SK-N-SH (cell line): ENCODE results near the gene ZBED3. TPM values are rescaled to one million over a fixed set of nuclear protein-coding genes. Genes with fewer than 3 reads are reported as not detected.
A peak's percentile ranks its signal among the peaks of the same experiment; 100 is the strongest.

ENCODE experiments used
- CTCF ChIA-PET: fragments of 300-600, 350-600 bp; formaldehyde crosslinking; extraction: SDS; loops from one replicate; lab custom pipeline; 2021; lab: Yijun Ruan, JAX
- POLR2A ChIA-PET: fragments of 350-600 bp; sonication (Branson Sonifier 250); formaldehyde crosslinking; extraction: SDS; loops from one replicate; lab custom pipeline; 2020; ENCODE audit warnings: antibody characterized with exemption, inconsistent platforms; lab: Yijun Ruan, JAX
- DNase-seq: peaks from one replicate; pipeline ENCODE4 v3.0.0; 2012
- H2AFZ ChIP-seq: fragments of 200-600 bp; sonication (generic); 2 replicates; pipeline ENCODE4 v1.8.1; 2016; ENCODE audit warnings: antibody characterized with exemption, mild to moderate bottlenecking, low read depth
- H3F3A ChIP-seq: fragments of 200-600 bp; sonication (generic); replicated peaks from 2 replicates; pipeline ENCODE3; 2016; ENCODE audit warnings: antibody characterized with exemption, mild to moderate bottlenecking; ENCODE audit not compliant: insufficient read depth
- H3K27ac ChIP-seq, 2 experiments: fragments of 200-500 bp in 1 of 2; fragments of 200-600 bp in 1 of 2; sonication (Bioruptor generic) in 1 of 2; sonication (generic), shearing (Covaris generic) in 1 of 2; 2 replicates each; pipeline versions ENCODE4 v1.5.1 to v1.6.1; 2014 to 2016; ENCODE audit warnings: low read depth in 2 of 2, inconsistent platforms in 1 of 2, low read length in 1 of 2, mild to moderate bottlenecking in 1 of 2, mixed read lengths in 1 of 2
- H3K27me3 ChIP-seq: fragments of 200-600 bp; sonication (generic), shearing (Covaris generic); 2 replicates; pipeline ENCODE4 v1.6.1; 2016; ENCODE audit warnings: mixed run types; ENCODE audit not compliant: insufficient read depth
- H3K36me3 ChIP-seq, 2 experiments: fragments of 200-500 bp in 1 of 2; fragments of 200-600 bp in 1 of 2; sonication (Bioruptor generic) in 1 of 2; sonication (generic) in 1 of 2; replicated peaks in 1 of 2; 2 replicates each; pipeline versions ENCODE3 to v1.5.1; 2014 to 2016; ENCODE audit warnings: low read length in 1 of 2, mild to moderate bottlenecking in 1 of 2; ENCODE audit not compliant: insufficient read depth in 2 of 2, control insufficient read depth in 1 of 2
- H3K4me1 ChIP-seq, 2 experiments: fragments of 200-500 bp in 1 of 2; fragments of 200-600 bp in 1 of 2; sonication (Bioruptor generic) in 1 of 2; sonication (generic), shearing (Covaris generic) in 1 of 2; 2 replicates each; pipeline versions ENCODE4 v1.5.1 to v1.6.1; 2014 to 2016; ENCODE audit warnings: low read depth in 1 of 2, low read length in 1 of 2, mixed run types in 1 of 2; ENCODE audit not compliant: insufficient read depth in 2 of 2, control insufficient read depth in 1 of 2
- H3K4me2 ChIP-seq: fragments of 200-600 bp; sonication (generic), shearing (Covaris generic); 2 replicates; pipeline ENCODE4 v1.6.1; 2017; ENCODE audit warnings: mixed run types
- H3K4me3 ChIP-seq, 2 experiments: fragments of 200-500 bp in 1 of 2; fragments of 200-600 bp in 1 of 2; sonication (Bioruptor generic) in 1 of 2; sonication (generic), shearing (Covaris generic) in 1 of 2; 2 replicates each; pipeline versions ENCODE4 v1.5.1 to v1.8.1; 2014 to 2016; ENCODE audit warnings: low read depth in 2 of 2, inconsistent platforms in 1 of 2, low read length in 1 of 2, mild to moderate bottlenecking in 1 of 2, mixed read lengths in 1 of 2, moderate library complexity in 1 of 2
- H3K79me2 ChIP-seq: fragments of 200-600 bp; sonication (generic); 2 replicates; pipeline ENCODE4 v1.8.1; 2017; ENCODE audit warnings: mild to moderate bottlenecking; ENCODE audit not compliant: insufficient read depth
- H3K9ac ChIP-seq: fragments of 200-600 bp; sonication (generic); 2 replicates; pipeline ENCODE4 v1.6.1; 2017; ENCODE audit warnings: mixed run types
- H3K9me2 ChIP-seq: fragments of 200-600 bp; sonication (generic); 2 replicates; pipeline ENCODE4 v1.6.1; 2017; ENCODE audit warnings: mixed run types
- H3K9me3 ChIP-seq: fragments of 200-600 bp; sonication (generic); 2 replicates; pipeline ENCODE4 v1.6.1; 2017; ENCODE audit warnings: mixed run types, mild to moderate bottlenecking, moderate library complexity
- H4K20me1 ChIP-seq: fragments of 200-600 bp; sonication (generic); 2 replicates; pipeline ENCODE4 v1.6.1; 2017; ENCODE audit warnings: mild to moderate bottlenecking, mixed run types; ENCODE audit not compliant: insufficient read depth
- CHD2 ChIP-seq: fragments of 150-350 bp; IDR thresholded peaks from 2 replicates; pipeline ENCODE4 v1.6.1; 2018; ENCODE audit warnings: low read length; ENCODE audit not compliant: partially characterized antibody
- FOSL2 ChIP-seq: IDR thresholded peaks from 2 replicates; pipeline ENCODE4 v1.4.0; 2012; ENCODE audit warnings: low read depth, mild to moderate bottlenecking, moderate library complexity, borderline replicate concordance
- FOXJ3 ChIP-seq: sonication (generic); formaldehyde crosslinking; IDR thresholded peaks from 2 replicates; pipeline ENCODE4 v1.5.1; 2020; ENCODE audit warnings: mild to moderate bottlenecking, missing genetic modification reagents
- POLR2AphosphoS5 ChIP-seq: IDR thresholded peaks from 2 replicates; pipeline ENCODE4 v1.6.1; 2012; ENCODE audit warnings: low read depth, low read length
- RAD21 ChIP-seq: IDR thresholded peaks from 2 replicates; pipeline ENCODE4 v1.6.1; 2012; ENCODE audit warnings: mild to moderate bottlenecking, low read length
- RCOR1 ChIP-seq: fragments of 150-350 bp; IDR thresholded peaks from 2 replicates; pipeline ENCODE4 v1.6.1; 2017; ENCODE audit warnings: antibody characterized with exemption, low read length
- RFX5 ChIP-seq: IDR thresholded peaks from 2 replicates; pipeline ENCODE4 v1.6.1; 2012; ENCODE audit warnings: mild to moderate bottlenecking, improper control_type of control experiment, low read length
- RXRA ChIP-seq: IDR thresholded peaks from 2 replicates; pipeline ENCODE4 v1.4.0; 2012; ENCODE audit warnings: low read depth, mild to moderate bottlenecking, borderline replicate concordance
- TAF1 ChIP-seq: IDR thresholded peaks from 2 replicates; pipeline ENCODE4 v1.6.1; 2012; ENCODE audit warnings: low read depth, mild to moderate bottlenecking, low read length, moderate library complexity, borderline replicate concordance
- TCF12 ChIP-seq: IDR thresholded peaks from 2 replicates; pipeline ENCODE4 v1.4.0; 2012
- YY1 ChIP-seq: IDR thresholded peaks from 2 replicates; pipeline ENCODE4 v1.4.0; 2012; ENCODE audit warnings: low read depth, mild to moderate bottlenecking
- WGBS: methylation state at CpG from one replicate; pipeline ENCODE4 v1.1.6; 2017; ENCODE audit warnings: low lambda C conversion rate; 5-methylcytosine and 5-hydroxymethylcytosine counted together
- polyA plus RNA-seq, 3 experiments: library from polyadenylated mRNA; depleted of rRNA; stranded (reverse); fragments of >200 nt; gene quantifications; 2 replicates each; pipeline ENCODE4 v1.2.3, GENCODE V29; 2012
- TF ChIP-seq, protein P1 (sequence below): fragments of 200-600 bp; sonication (generic); IDR thresholded peaks from 2 replicates; pipeline ENCODE4 v1.6.1; 2017; ENCODE audit warnings: antibody characterized with exemption, mild to moderate bottlenecking, moderate library complexity
- TF ChIP-seq, protein P2 (sequence below): fragments of 150-350 bp; IDR thresholded peaks from 2 replicates; pipeline ENCODE4 v1.6.1; 2017; ENCODE audit warnings: antibody characterized with exemption, low read length, low read depth, borderline replicate concordance
- TF ChIP-seq, protein P3 (sequence below): IDR thresholded peaks from 2 replicates; pipeline ENCODE4 v1.4.0; 2012; ENCODE audit warnings: low read depth
- TF ChIP-seq, protein P4 (sequence below): IDR thresholded peaks from 2 replicates; pipeline ENCODE4 v1.4.0; 2012; ENCODE audit warnings: low read depth, borderline replicate concordance

Gene ZBED3, protein sequence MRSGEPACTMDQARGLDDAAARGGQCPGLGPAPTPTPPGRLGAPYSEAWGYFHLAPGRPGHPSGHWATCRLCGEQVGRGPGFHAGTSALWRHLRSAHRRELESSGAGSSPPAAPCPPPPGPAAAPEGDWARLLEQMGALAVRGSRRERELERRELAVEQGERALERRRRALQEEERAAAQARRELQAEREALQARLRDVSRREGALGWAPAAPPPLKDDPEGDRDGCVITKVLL
- 5.8 TPM in 2 replicates for polyA plus RNA-seq (2012; rRNA removed)
- 4.8 and 5.1 TPM in 2 replicates for polyA plus RNA-seq (2012; cell fraction: cytosol; rRNA removed)
- 4.3 and 5.1 TPM in 2 replicates for polyA plus RNA-seq (2012; cell fraction: nucleus; rRNA removed)

DNA sequence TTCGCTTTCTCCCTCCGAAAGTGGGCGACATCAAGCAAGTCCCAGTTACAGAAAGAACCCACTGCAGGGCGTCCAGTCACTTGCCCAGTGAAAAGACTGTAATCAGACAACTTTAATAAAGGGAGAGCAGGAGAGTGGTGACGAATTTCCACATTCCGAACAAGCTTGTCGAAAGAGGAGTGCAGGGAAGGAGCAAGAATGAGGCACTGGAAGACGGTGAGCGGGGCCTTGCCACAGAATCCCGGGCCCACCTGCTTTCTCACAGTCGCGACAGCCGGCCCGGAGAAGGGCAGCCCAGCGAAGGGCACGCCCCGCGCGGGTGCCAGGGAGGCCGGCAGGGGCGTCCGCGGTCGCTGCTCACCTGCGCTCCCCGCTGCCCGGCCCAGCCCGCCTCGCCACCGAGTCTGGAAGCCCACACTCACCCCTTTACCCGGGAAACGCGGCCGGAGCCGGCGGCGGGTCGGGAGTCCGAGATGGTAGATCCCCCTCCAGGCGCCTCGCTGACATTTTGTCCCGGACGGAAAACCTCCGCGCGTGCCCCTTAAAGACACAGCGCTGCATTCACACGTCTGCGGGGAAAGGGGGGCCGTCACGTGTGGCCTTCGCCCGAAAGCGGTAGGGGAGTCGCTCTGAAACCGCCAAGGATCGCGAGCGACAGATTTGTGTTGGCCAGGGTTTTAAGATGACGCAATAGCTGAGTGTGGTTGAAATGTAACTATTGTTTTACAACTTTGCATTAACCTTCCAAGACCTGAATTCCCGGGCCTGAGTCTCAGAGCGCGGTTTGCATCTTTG, at the start of gene ZBED3:
ZBED3 (minus strand) TSS at position 597 of the 795 bp plus-strand sequence. CDS start 9,407 bp downstream, outside the sequence.
- 1% methylated on average over 35 of the region's 63 CpGs for WGBS
- H3K4me1 ChIP-seq = peaks cover 0 to 10% of the 10 kb centered on the region in 2 experiments; a peak in 2 of 4 replicates
- ChIA-PET POLR2A (interaction anchor here (0.9 to 2.9 kb wide), 3 partner anchors 9 to 405 kb away, joined by 5 to 20 read pairs (median 8); partner anchors contain the start of genes AGGF1 and WDR41), CTCF (interaction anchor here (0.9 to 3.1 kb wide), 7 partner anchors 9 to 430 kb away, joined by 3 to 46 read pairs (median 4); no protein-coding TSS in a partner anchor)
- H3K9ac ChIP-seq = peak within 1 kb of the TSS; percentile 71
- no peaks in the 10 kb centered on the region for H3K9me2 ChIP-seq
- no peaks in the 10 kb centered on the region for H3K79me2 ChIP-seq
- H3K36me3 ChIP-seq = peaks cover 4 to 6% of the 10 kb centered on the region in 2 experiments
- no peaks in the 10 kb centered on the region for H4K20me1 ChIP-seq
- DNase-seq = peak; percentile 86
- H3K4me2 ChIP-seq = peak within 1 kb of the TSS; percentile 83
- H3K4me3 ChIP-seq = peak within 1 kb of the TSS; percentile 66 to 69
- peak within 1 kb of the TSS; percentile 68 to 94 for H3K27ac ChIP-seq
- no peaks in the 10 kb centered on the region for H3K27me3 ChIP-seq
- peaks cover 7% of the 10 kb centered on the region for H3F3A ChIP-seq
- H2AFZ ChIP-seq = peak within 1 kb of the TSS; percentile 86
- TF ChIP-seq FOSL2 (0 out of 2 replicates have a peak, but pooled peaks have one; percentile 2), TAF1 (peak; percentile 43; the same call in 1 of the 2 replicates), RCOR1 (no peak; the same call in 1 of the 2 replicates), RXRA (no peak), FOXJ3 (CRISPR knock-in tag) (0 out of 2 replicates have a peak, but pooled peaks have one; percentile 35), RFX5 (0 out of 2 replicates have a peak, but pooled peaks have one; percentile 34), POLR2AphosphoS5 (peak; percentile 34), CHD2 (peak; percentile 5), TCF12 (no peak), YY1 (0 out of 2 replicates have a peak, but pooled peaks have one; percentile 62), RAD21 (peak; percentile 31; the same call in 1 of the 2 replicates)
- TF ChIP-seq, protein P1, sequence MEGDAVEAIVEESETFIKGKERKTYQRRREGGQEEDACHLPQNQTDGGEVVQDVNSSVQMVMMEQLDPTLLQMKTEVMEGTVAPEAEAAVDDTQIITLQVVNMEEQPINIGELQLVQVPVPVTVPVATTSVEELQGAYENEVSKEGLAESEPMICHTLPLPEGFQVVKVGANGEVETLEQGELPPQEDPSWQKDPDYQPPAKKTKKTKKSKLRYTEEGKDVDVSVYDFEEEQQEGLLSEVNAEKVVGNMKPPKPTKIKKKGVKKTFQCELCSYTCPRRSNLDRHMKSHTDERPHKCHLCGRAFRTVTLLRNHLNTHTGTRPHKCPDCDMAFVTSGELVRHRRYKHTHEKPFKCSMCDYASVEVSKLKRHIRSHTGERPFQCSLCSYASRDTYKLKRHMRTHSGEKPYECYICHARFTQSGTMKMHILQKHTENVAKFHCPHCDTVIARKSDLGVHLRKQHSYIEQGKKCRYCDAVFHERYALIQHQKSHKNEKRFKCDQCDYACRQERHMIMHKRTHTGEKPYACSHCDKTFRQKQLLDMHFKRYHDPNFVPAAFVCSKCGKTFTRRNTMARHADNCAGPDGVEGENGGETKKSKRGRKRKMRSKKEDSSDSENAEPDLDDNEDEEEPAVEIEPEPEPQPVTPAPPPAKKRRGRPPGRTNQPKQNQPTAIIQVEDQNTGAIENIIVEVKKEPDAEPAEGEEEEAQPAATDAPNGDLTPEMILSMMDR = peak; percentile 26
- TF ChIP-seq, protein P2, sequence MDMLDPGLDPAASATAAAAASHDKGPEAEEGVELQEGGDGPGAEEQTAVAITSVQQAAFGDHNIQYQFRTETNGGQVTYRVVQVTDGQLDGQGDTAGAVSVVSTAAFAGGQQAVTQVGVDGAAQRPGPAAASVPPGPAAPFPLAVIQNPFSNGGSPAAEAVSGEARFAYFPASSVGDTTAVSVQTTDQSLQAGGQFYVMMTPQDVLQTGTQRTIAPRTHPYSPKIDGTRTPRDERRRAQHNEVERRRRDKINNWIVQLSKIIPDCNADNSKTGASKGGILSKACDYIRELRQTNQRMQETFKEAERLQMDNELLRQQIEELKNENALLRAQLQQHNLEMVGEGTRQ = peak; percentile 49
- TF ChIP-seq, protein P3, sequence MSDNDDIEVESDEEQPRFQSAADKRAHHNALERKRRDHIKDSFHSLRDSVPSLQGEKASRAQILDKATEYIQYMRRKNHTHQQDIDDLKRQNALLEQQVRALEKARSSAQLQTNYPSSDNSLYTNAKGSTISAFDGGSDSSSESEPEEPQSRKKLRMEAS = peak; percentile 94
- TF ChIP-seq, protein P4, sequence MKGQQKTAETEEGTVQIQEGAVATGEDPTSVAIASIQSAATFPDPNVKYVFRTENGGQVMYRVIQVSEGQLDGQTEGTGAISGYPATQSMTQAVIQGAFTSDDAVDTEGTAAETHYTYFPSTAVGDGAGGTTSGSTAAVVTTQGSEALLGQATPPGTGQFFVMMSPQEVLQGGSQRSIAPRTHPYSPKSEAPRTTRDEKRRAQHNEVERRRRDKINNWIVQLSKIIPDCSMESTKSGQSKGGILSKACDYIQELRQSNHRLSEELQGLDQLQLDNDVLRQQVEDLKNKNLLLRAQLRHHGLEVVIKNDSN = peak; percentile 84
- no peaks in the 10 kb centered on the region for H3K9me3 ChIP-seq
